Sigmoid colon (tissue), 3 donors: ENCODE measurements around the gene SBNO2.

Experiments used
- CTCF ChIP-seq, 4 experiments: fragments of 450-650 bp in 3 of 4; fragments of 200-600 bp in 1 of 4; IDR thresholded peaks; one replicate each; pipeline ENCODE4 v1.5.1; 2016 to 2019; ENCODE audit warnings: antibody characterized with exemption in 4 of 4, mild to moderate bottlenecking in 3 of 4, moderate library complexity in 2 of 4
- POLR2A ChIP-seq, 2 donors: fragments of 450-650 bp; IDR thresholded peaks; one replicate each; pipeline ENCODE4 v1.6.1; 2016; ENCODE audit warnings: antibody characterized with exemption in 2 of 2, mild to moderate bottlenecking in 2 of 2, moderate library complexity in 2 of 2

- TF ChIP-seq POLR2A (IDR thresholded peaks at IDR 0.05) (no peak), CTCF (IDR thresholded peaks at IDR 0.05) (no peak)
Observed at GRCh38 chr19:1134431-1134830, 39.6 kb downstream of the SBNO2 start.
